GM12878 (cell line): ENCODE results near the gene GLG1. TPM values are rescaled to one million over a fixed set of nuclear protein-coding genes. Genes with fewer than 3 reads are reported as not detected.

Source experiments
- ATAC-seq: fragments of 200-7000 bp; cut with Tn5 transposase; 3 replicates; pipeline ENCODE4 v1.9.1; 2020; ENCODE audit warnings: mild to moderate bottlenecking, moderate library complexity
- BruUV-seq: library from RNA; stranded (reverse); fragments of 400-500 nt; replicated peaks from 2 replicates; lab custom pipeline; 2021; lab: Mats Ljungman, UMichigan
- CTCF ChIA-PET: fragments of 300-600 bp; sonication (Branson Sonifier 250); formaldehyde crosslinking; extraction: SDS; loops from one replicate; lab custom pipeline; 2021; ENCODE audit warnings: inconsistent platforms; lab: Yijun Ruan, JAX
- POLR2A ChIA-PET: fragments of 350-600 bp; formaldehyde crosslinking; extraction: SDS; loops from one replicate; lab custom pipeline; 2021; ENCODE audit warnings: inconsistent platforms; lab: Charles Lee
- RAD21 ChIA-PET: fragments of 300-600 bp; sonication (Branson Sonifier 250); formaldehyde crosslinking; loops from one replicate; lab custom pipeline; 2023; ENCODE audit warnings: antibody characterized with exemption; ENCODE audit not compliant: unreplicated experiment; lab: Charles Lee
- SMC1A ChIA-PET: fragments of 300-600 bp; sonication (Branson Sonifier 250); formaldehyde crosslinking; loops from one replicate; lab custom pipeline; 2023; ENCODE audit not compliant: unreplicated experiment, uncharacterized antibody; lab: Charles Lee
- DNase-seq: peaks from one replicate; pipeline ENCODE4 v3.0.0-alpha.2; 2011; ENCODE audit warnings: low read depth, low spot score
- FAIRE-seq: peaks from 3 replicates; lab custom pipeline; 2011; peaks lifted over from hg19 to GRCh38; lab: Jason Lieb, UNC
- H2AFZ ChIP-seq: 2 replicates; pipeline ENCODE4 v1.6.0; 2011; ENCODE audit warnings: low read depth, low read length, control low read depth; ENCODE audit not compliant: control insufficient read depth
- H3K27ac ChIP-seq: 2 replicates; pipeline ENCODE4 v1.5.1; 2011; ENCODE audit warnings: control low read depth; ENCODE audit not compliant: control insufficient read depth, insufficient read depth
- H3K27me3 ChIP-seq, 2 experiments: replicated peaks in 1 of 2; 2 replicates each; pipeline versions ENCODE4 v1.6.0 to v1.6.1; 2011; ENCODE audit warnings: low read length in 1 of 2; ENCODE audit not compliant: control insufficient read depth in 2 of 2, insufficient read depth in 2 of 2
- H3K36me3 ChIP-seq, 2 experiments: 2 replicates each; pipeline ENCODE4 v1.5.1; 2011; ENCODE audit warnings: low read length in 1 of 2; ENCODE audit not compliant: control insufficient read depth in 2 of 2, insufficient read depth in 2 of 2
- H3K4me1 ChIP-seq: 2 replicates; pipeline ENCODE4 v1.6.1; 2011; ENCODE audit warnings: mild to moderate bottlenecking, low read length, moderate library complexity, mixed read lengths; ENCODE audit not compliant: control insufficient read depth, insufficient read depth
- H3K4me2 ChIP-seq: 2 replicates; pipeline ENCODE4 v1.6.0; 2011; ENCODE audit warnings: control low read depth; ENCODE audit not compliant: control insufficient read depth, insufficient read depth
- H3K4me3 ChIP-seq: fragments of 200-600 bp; sonication (generic); 2 replicates; pipeline ENCODE4 v1.5.1; 2016
- H3K79me2 ChIP-seq: 2 replicates; pipeline ENCODE4 v1.6.0; 2011; ENCODE audit warnings: low read length; ENCODE audit not compliant: control insufficient read depth, insufficient read depth
- H3K9ac ChIP-seq: 2 replicates; pipeline ENCODE4 v1.8.0; 2011; ENCODE audit warnings: low read length, control low read depth, mixed read lengths; ENCODE audit not compliant: control insufficient read depth, insufficient read depth
- H3K9me3 ChIP-seq: replicated peaks from 3 replicates; pipeline ENCODE4 v1.5.1; 2011; ENCODE audit warnings: mild to moderate bottlenecking, low read length; ENCODE audit not compliant: control insufficient read depth, insufficient read depth
- H4K20me1 ChIP-seq: 2 replicates; pipeline ENCODE4 v1.6.0; 2011; ENCODE audit not compliant: control insufficient read depth, insufficient read depth
- IKZF2 ChIP-seq, 2 experiments: fragments of 450-650 bp; IDR thresholded peaks; 2 replicates each; pipeline ENCODE4 v1.6.1; 2017; ENCODE audit warnings: mild to moderate bottlenecking in 2 of 2, moderate library complexity in 2 of 2
- IRF3 ChIP-seq: fragments of 450-650 bp; IDR thresholded peaks from 2 replicates; pipeline ENCODE4 v1.6.1; 2014; ENCODE audit warnings: mild to moderate bottlenecking
- MEF2B ChIP-seq: fragments of 450-650 bp; IDR thresholded peaks from 2 replicates; pipeline ENCODE4 v1.6.1; 2018; ENCODE audit warnings: mild to moderate bottlenecking, moderate library complexity; ENCODE audit not compliant: partially characterized antibody, poor library complexity, severe bottlenecking
- NFXL1 ChIP-seq: fragments of 450-650 bp; IDR thresholded peaks from 2 replicates; pipeline ENCODE4 v1.6.1; 2017; ENCODE audit warnings: antibody characterized with exemption, mild to moderate bottlenecking, borderline replicate concordance
- NKRF ChIP-seq: fragments of 450-650 bp; conservative IDR thresholded peaks from 2 replicates; pipeline ENCODE4 v1.6.1; 2017; ENCODE audit warnings: mild to moderate bottlenecking, moderate library complexity
- PAX5 ChIP-seq: IDR thresholded peaks from 2 replicates; pipeline ENCODE4 v1.6.1; 2011; ENCODE audit warnings: low read depth, low read length, borderline replicate concordance
- RB1 ChIP-seq: fragments of 450-650 bp; formaldehyde crosslinking; IDR thresholded peaks from 2 replicates; pipeline ENCODE4 v1.6.1; 2017; ENCODE audit warnings: mild to moderate bottlenecking, borderline replicate concordance
- SREBF1 ChIP-seq: IDR thresholded peaks from 2 replicates; pipeline ENCODE4 v1.6.1; 2012; ENCODE audit warnings: mild to moderate bottlenecking, low read length
- SUZ12 ChIP-seq: fragments of 200-600 bp; sonication (generic); IDR thresholded peaks from one replicate; pipeline ENCODE4 v1.6.1; 2018; ENCODE audit warnings: antibody characterized with exemption, mild to moderate bottlenecking; ENCODE audit not compliant: unreplicated experiment
- ZNF384 ChIP-seq: IDR thresholded peaks from 2 replicates; pipeline ENCODE4 v1.6.1; 2012; ENCODE audit warnings: low read depth, mild to moderate bottlenecking, low read length, improper control_type of control experiment, borderline replicate concordance
- WGBS: methylation state at CpG from one replicate; pipeline ENCODE4 v1.1.6; 2016; ENCODE audit warnings: low lambda C conversion rate; ENCODE audit not compliant: insufficient replicate concordance, insufficient coverage; ENCODE audit errors: missing lambda C conversion rate; 5-methylcytosine and 5-hydroxymethylcytosine counted together
- in situ Hi-C: fragments of 300-500 bp; cut with MboI; formaldehyde crosslinking; loops from 9 replicates; pipeline ENCODE4 v1.14.3; 2018; ENCODE audit warnings: mixed read lengths
- intact Hi-C: fragments of 100-400 bp; cut with micrococcal nuclease; formaldehyde crosslinking; loops from one replicate; pipeline ENCODE4 v1.14.2; 2022; ENCODE audit not compliant: unreplicated experiment
- polyA plus RNA-seq, 11 experiments: library from polyadenylated mRNA; depleted of rRNA in 4 of 11; unstranded in 6 of 11; stranded (reverse) in 5 of 11; fragments of >200 nt; fragmentation: Nextera tagmentation in 4 of 11; fragmentation: Illumina TruSeq in 1 of 11; extraction: Ambion mirVana in 4 of 11; extraction: Trizol in 1 of 11; gene quantifications; 1 replicate in 1 of 11; 2 replicates in 10 of 11; pipeline versions ENCODE4 v1.2.1 to v1.2.3, GENCODE V29; 2011 to 2016; ENCODE audit warnings: inconsistent platforms in 2 of 11, missing spikeins in 2 of 11, low read depth in 1 of 11
- total RNA-seq, 4 experiments: library from RNA; depleted of rRNA in 3 of 4; stranded (reverse); fragments of >200 nt in 3 of 4; fragmentation: Illumina TruSeq in 1 of 4; extraction: Trizol in 1 of 4; gene quantifications; 2 replicates each; pipeline versions ENCODE4 v1.2.1 to v1.2.3, GENCODE V29; 2013 to 2021

Gene GLG1
- total and polyA plus RNA-seq, 10 of the 15 experiments (the other 5 are each of a cell fraction or from before 2014, with no cell fraction given) = 7.6 to 49.4 (median 28.2) TPM

- DNase-seq = no peak
- Histone ChIP-seq H3K4me3 (no peak overlapping the region), H2AFZ (no peak overlapping the region), H4K20me1 (no peaks in the 10 kb centered on the region; the same call in 1 of the 2 replicates), H3K27ac (peak overlapping the region; percentile 25), H3K9me3 (no peaks in the 10 kb centered on the region), H3K4me2 (no peak overlapping the region; the same call in 1 of the 2 replicates), H3K27me3 (no peaks in the 10 kb centered on the region)
- no peak for FAIRE-seq
- CTCF ChIA-PET = interaction anchor here (4.9 kb wide), 1 partner anchor 24 kb away, joined by 24 read pairs; no protein-coding TSS in a partner anchor
- intact Hi-C loops (no loop called here), in situ Hi-C loops (loop anchor here (10.0 kb wide), 1 partner anchor 313 kb away; no protein-coding TSS in a partner anchor)
- POLR2A ChIA-PET = no interaction called here
- BruUV-seq = no TSS peak
- TF ChIP-seq ZNF384 (no peak), PAX5 (no peak)
- TF ChIP-seq, all 136 proteins: peak for 0
- 54% methylated on average over 6 of the region's 6 CpGs for WGBS
- no peaks in the 10 kb centered on the region for H3K79me2 ChIP-seq
- ChIA-PET SMC1A (interaction anchor here (1.0 kb wide), 1 partner anchor 10 kb away, joined by 5 read pairs; no protein-coding TSS in a partner anchor), RAD21 (interaction anchor here (0.6 kb wide), 1 partner anchor 14 kb away, joined by 4 read pairs; no protein-coding TSS in a partner anchor)
- peaks cover 24 to 48% of the 10 kb centered on the region in 2 experiments for H3K36me3 ChIP-seq
- peaks cover 9% of the 10 kb centered on the region for H3K4me1 ChIP-seq
- ATAC-seq = no peak; the same call in 2 of the 3 replicates
- H3K9ac ChIP-seq = no peak overlapping the region
These were observed 20.7 kb upstream of the GLG1 start for GRCh38 chr16:74627506-74628220.

- H3K9ac ChIP-seq = no peak overlapping the region
- H3K27me3 ChIP-seq = no peaks in the 10 kb centered on the region
- intact Hi-C loops (no loop called here), in situ Hi-C loops (loop anchor here (10.0 kb wide), 1 partner anchor 312 kb away; no protein-coding TSS in a partner anchor)
- RAD21 ChIA-PET = no interaction called here
- no peak overlapping the region for H3K4me3 ChIP-seq
- no peak overlapping the region for H2AFZ ChIP-seq
- H3K4me1 ChIP-seq = peaks cover 9% of the 10 kb centered on the region
- 56% methylated on average over 1 of the region's 1 CpG for WGBS
- SMC1A ChIA-PET = interaction anchor here (0.8 to 1.1 kb wide), 2 partner anchors 12 to 70 kb away, joined by 3 to 4 read pairs; no protein-coding TSS in a partner anchor
- no peaks in the 10 kb centered on the region for H3K9me3 ChIP-seq
- DNase-seq = no peak
- peaks cover 26 to 43% of the 10 kb centered on the region in 2 experiments for H3K36me3 ChIP-seq
- H3K4me2 ChIP-seq = no peak overlapping the region
- CTCF ChIA-PET = interaction anchor here (0.8 to 1.5 kb wide), 3 partner anchors 10 to 167 kb away, joined by 3 to 5 read pairs (median 3); no protein-coding TSS in a partner anchor
- peak overlapping the region; percentile 43 for H3K27ac ChIP-seq
- BruUV-seq = no TSS peak
- H3K79me2 ChIP-seq = no peaks in the 10 kb centered on the region
- POLR2A ChIA-PET = no interaction called here
- FAIRE-seq = peak; percentile 27
- H4K20me1 ChIP-seq = no peaks in the 10 kb centered on the region; the same call in 1 of the 2 replicates
- peak; percentile 75 for ATAC-seq
- no peak for TF ChIP-seq IRF3
- TF ChIP-seq NKRF = no peak
- TF ChIP-seq RB1 = no peak
- TF ChIP-seq IKZF2 (IDR thresholded peaks at IDR 0.05) = peak; percentile 12 to 20; a peak in 1 of 4 replicates
- no peak for TF ChIP-seq SUZ12
- TF ChIP-seq NFXL1 = no peak
- no peak for TF ChIP-seq SREBF1
- peak; percentile 93 for TF ChIP-seq MEF2B
These were observed 20.0 kb upstream of the GLG1 start for GRCh38 chr16:74626741-74627416.
